PFSK-1 (cell line): Measurements from ENCODE around the gene HBZ.

Source experiments
- FOXP2 ChIP-seq: optimal IDR thresholded peaks from 2 replicates; pipeline ENCODE3; 2011; ENCODE audit warnings: borderline replicate concordance, control low read depth, inconsistent platforms; ENCODE audit not compliant: insufficient read depth; ENCODE audit errors: extremely low read length, extremely low read depth
- POLR2AphosphoS5 ChIP-seq: IDR thresholded peaks from 2 replicates; pipeline ENCODE4 v1.6.1; 2012; ENCODE audit warnings: low read depth, mild to moderate bottlenecking, control low read depth, low read length, moderate library complexity
- SIN3A ChIP-seq: IDR thresholded peaks from 2 replicates; pipeline ENCODE4 v1.6.1; 2012; ENCODE audit warnings: mild to moderate bottlenecking, low read length, moderate library complexity, borderline replicate concordance; ENCODE audit not compliant: insufficient read depth
- TAF1 ChIP-seq: IDR thresholded peaks from 2 replicates; pipeline ENCODE4 v1.6.1; 2012; ENCODE audit warnings: low read length, control low read depth, borderline replicate concordance; ENCODE audit not compliant: insufficient read depth
- TF ChIP-seq, protein P1 (sequence below), 2 experiments: IDR thresholded peaks; 2 replicates each; pipeline versions ENCODE4 v1.6.1 to v1.8.0; 2011 to 2012; ENCODE audit warnings: low read depth in 2 of 2, low read length in 2 of 2, control low read depth in 1 of 2, inconsistent platforms in 1 of 2, mild to moderate bottlenecking in 1 of 2, moderate library complexity in 1 of 2; ENCODE audit not compliant: insufficient read depth in 1 of 2

Gene HBZ

DNA sequence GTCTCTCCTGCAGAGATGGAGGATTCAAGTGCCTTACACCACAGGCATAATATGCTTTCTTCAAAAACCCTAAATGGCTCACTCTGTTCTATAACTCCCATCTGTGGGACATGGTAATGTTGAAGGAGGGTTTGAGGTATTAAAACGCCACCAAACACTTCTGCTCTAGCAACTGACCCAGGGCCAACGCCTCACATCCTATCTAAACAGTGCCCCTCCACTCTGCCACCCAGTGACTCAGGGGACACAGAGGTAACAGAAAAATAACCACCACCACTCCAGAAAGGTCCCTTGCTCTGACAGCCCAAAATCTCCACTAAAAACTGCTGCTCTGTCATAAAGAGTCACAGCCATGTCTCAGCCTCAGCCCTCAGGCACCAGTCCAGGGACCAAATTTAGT, 31.7 kb upstream of the HBZ start:
- TF ChIP-seq TAF1 (no peak), FOXP2 (no peak), SIN3A (no peak), POLR2AphosphoS5 (no peak)
- TF ChIP-seq, protein P1, sequence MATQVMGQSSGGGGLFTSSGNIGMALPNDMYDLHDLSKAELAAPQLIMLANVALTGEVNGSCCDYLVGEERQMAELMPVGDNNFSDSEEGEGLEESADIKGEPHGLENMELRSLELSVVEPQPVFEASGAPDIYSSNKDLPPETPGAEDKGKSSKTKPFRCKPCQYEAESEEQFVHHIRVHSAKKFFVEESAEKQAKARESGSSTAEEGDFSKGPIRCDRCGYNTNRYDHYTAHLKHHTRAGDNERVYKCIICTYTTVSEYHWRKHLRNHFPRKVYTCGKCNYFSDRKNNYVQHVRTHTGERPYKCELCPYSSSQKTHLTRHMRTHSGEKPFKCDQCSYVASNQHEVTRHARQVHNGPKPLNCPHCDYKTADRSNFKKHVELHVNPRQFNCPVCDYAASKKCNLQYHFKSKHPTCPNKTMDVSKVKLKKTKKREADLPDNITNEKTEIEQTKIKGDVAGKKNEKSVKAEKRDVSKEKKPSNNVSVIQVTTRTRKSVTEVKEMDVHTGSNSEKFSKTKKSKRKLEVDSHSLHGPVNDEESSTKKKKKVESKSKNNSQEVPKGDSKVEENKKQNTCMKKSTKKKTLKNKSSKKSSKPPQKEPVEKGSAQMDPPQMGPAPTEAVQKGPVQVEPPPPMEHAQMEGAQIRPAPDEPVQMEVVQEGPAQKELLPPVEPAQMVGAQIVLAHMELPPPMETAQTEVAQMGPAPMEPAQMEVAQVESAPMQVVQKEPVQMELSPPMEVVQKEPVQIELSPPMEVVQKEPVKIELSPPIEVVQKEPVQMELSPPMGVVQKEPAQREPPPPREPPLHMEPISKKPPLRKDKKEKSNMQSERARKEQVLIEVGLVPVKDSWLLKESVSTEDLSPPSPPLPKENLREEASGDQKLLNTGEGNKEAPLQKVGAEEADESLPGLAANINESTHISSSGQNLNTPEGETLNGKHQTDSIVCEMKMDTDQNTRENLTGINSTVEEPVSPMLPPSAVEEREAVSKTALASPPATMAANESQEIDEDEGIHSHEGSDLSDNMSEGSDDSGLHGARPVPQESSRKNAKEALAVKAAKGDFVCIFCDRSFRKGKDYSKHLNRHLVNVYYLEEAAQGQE (IDR thresholded peaks at IDR 0.05; ENCODE audit: insufficient read depth in 1 of 2, low read depth in 2 of 2, low read length in 2 of 2), result no peak

DNA sequence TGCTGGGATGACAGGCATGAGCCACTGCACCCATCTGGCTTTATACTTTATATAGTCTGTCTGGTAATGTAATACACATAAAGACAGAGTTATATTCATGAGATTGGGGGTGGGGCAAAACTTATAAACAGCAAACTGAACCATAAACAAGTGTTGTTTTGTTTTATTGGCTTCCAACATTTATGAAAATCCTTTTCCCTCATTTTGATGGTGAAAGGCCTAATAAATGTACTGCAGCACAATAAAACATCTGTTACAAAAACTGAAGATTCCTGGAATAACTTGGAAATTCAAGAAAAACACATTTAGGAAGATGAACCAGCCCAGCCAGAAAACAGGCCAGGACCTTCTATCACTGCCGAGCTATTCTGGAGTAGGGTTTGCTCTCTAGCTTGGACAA, 30.1 kb upstream of the HBZ start:
- TF ChIP-seq POLR2AphosphoS5 (no peak), TAF1 (no peak), FOXP2 (no peak), SIN3A (no peak)
- TF ChIP-seq, protein P1 (IDR thresholded peaks at IDR 0.05; ENCODE audit: insufficient read depth in 1 of 2, low read depth in 2 of 2, low read length in 2 of 2), result no peak

DNA sequence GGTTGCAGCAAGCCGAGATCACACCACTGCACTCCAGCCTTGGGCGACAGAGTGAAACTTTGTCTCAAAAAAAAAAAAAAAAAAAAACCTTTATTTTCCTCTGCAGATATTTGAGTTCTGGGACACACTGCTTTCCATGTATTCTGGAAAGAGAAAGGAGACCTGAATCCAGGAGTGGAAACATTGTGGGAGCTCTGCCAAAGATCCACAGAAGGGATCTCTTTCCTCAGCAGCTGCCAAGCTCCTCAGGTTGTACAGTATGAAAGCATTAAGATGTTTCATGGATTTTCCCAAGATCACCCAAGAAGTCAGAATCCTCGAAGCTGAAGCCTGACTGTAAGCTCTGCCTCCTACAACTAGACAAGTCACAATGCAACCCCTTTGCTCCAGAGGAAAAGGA, 27.4 kb upstream of the HBZ start:
- TF ChIP-seq TAF1 (no peak), SIN3A (no peak), FOXP2 (no peak), POLR2AphosphoS5 (no peak)
- TF ChIP-seq, protein P1 (IDR thresholded peaks at IDR 0.05; ENCODE audit: insufficient read depth in 1 of 2, low read depth in 2 of 2, low read length in 2 of 2), result no peak

DNA sequence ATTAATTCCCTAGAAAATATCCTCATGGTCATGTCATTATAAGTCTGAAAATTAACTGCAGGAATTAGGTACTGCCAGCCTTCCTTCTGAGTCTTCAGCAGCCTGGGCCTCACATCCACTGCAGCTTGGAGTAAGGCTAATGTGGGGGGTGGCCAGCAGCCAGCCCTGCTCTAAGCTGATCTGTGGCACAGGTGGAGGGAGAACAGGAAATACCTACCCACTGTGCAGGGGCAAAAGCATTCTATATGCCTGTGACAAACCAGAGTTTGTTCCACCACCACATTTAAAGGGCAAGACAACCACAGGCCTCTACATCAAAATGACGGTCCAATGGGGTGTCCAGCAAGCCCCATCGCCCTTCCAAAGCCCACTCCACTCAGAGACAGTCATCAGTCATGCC, 23.4 kb upstream of the HBZ start:
- TF ChIP-seq SIN3A (no peak), FOXP2 (no peak), TAF1 (no peak), POLR2AphosphoS5 (no peak)
- TF ChIP-seq, protein P1 (IDR thresholded peaks at IDR 0.05; ENCODE audit: insufficient read depth in 1 of 2, low read depth in 2 of 2, low read length in 2 of 2), result no peak

DNA sequence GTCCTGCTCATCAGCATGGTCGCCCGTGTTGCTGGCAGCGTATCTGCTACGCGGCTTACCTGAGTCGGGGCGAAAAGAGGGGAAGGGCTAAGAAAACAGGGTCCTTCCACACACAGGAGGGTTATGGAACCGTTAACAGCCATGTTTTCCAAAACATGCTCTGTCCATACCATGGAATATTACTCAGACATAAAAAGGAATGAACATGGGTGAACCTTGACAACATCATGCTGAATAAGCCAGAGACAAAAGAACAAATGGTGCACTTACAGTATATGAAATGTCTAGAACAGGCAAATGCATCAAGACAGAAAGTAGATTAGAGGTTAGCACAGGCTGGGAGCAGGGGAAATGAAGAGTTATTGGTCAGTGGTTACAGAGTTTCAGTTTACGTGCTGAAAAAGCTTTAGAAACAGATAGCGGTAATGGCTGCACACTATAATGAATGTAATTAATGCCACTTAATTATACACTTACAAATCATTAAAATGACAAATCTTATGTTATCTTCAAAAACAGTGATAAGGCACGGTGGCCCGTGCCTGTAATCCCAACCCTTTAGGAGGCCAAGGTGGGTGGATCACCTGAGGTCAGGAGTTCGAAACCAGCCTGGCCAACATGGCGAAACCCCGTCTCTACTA, 21.8 kb upstream of the HBZ start:
- TF ChIP-seq FOXP2 (no peak), POLR2AphosphoS5 (no peak), SIN3A (no peak), TAF1 (no peak)
- TF ChIP-seq, protein P1 (IDR thresholded peaks at IDR 0.05; ENCODE audit: insufficient read depth in 1 of 2, low read depth in 2 of 2, low read length in 2 of 2), result no peak
